ENCODE measurements around the gene PLPP2. TPM values are rescaled to one million over a fixed set of nuclear protein-coding genes. Genes with fewer than 3 reads are reported as not detected.
A peak's percentile ranks its signal among the peaks of the same experiment; 100 is the strongest.

The PLPP2 gene
- total RNA-seq, 1 experiment from 2014 or later: 143 TPM

GRCh38 chr19:277131-277530, 14.1 kb downstream of the PLPP2 start:
- Histone ChIP-seq H3K9me2 (ENCODE audit: insufficient read depth) (no peaks in the 10 kb centered on the region), H3K36me3 (ENCODE audit: low read depth) (no peaks in the 10 kb centered on the region), H3K4me1 (replicated peaks; ENCODE audit: insufficient read depth) (no peaks in the 10 kb centered on the region), H3K4me2 (no peak overlapping the region), H3K27me3 (ENCODE audit: insufficient read depth, low read depth) (no peaks in the 10 kb centered on the region), H3K79me2 (ENCODE audit: low read depth) (no peaks in the 10 kb centered on the region), H3F3A (ENCODE audit: insufficient read depth, low read depth) (no peaks in the 10 kb centered on the region), H3K27ac (no peak overlapping the region), H3K9me3 (ENCODE audit: insufficient read depth, low read depth) (no peaks in the 10 kb centered on the region), H4K20me1 (ENCODE audit: insufficient read depth) (peaks cover 5% of the 10 kb centered on the region; the same call in 1 of the 2 replicates), H3K4me3 (no peak overlapping the region), H2AFZ (no peak overlapping the region)
- ChIA-PET CTCF (interaction anchor here (0.6 kb wide), 1 partner anchor 21 kb away, joined by 8 read pairs; no protein-coding TSS in a partner anchor), POLR2A (ENCODE audit: unreplicated experiment) (no interaction called here)
- TSS peak; percentile 3 for BruUV-seq (replicated peaks)
- no peak for DNase-seq
- no peak for TF ChIP-seq CTCF (conservative IDR thresholded peaks at IDR 0.05)
- TF ChIP-seq EZH2 (IDR thresholded peaks at IDR 0.05; ENCODE audit: low read depth): no peak
- intact Hi-C loops (cut with micrococcal nuclease; ENCODE audit: unreplicated experiment): no loop called here

- Histone ChIP-seq H3K79me2 (ENCODE audit: low read depth) (no peaks in the 10 kb centered on the region), H3K9me2 (ENCODE audit: insufficient read depth) (no peaks in the 10 kb centered on the region), H3K4me2 (no peak overlapping the region), H3K27me3 (ENCODE audit: insufficient read depth, low read depth) (no peaks in the 10 kb centered on the region), H3K27ac (no peak overlapping the region), H3K4me3 (no peak overlapping the region), H3K36me3 (ENCODE audit: low read depth) (no peaks in the 10 kb centered on the region), H3F3A (ENCODE audit: insufficient read depth, low read depth) (no peaks in the 10 kb centered on the region), H3K4me1 (replicated peaks; ENCODE audit: insufficient read depth) (no peaks in the 10 kb centered on the region), H2AFZ (no peak overlapping the region), H4K20me1 (ENCODE audit: insufficient read depth) (peaks cover 5% of the 10 kb centered on the region; the same call in 1 of the 2 replicates), H3K9me3 (ENCODE audit: insufficient read depth, low read depth) (no peaks in the 10 kb centered on the region)
- intact Hi-C loops (cut with micrococcal nuclease; ENCODE audit: unreplicated experiment): no loop called here
- BruUV-seq (replicated peaks): no TSS peak
- CTCF ChIA-PET: no interaction called here
- POLR2A ChIA-PET (ENCODE audit: unreplicated experiment): no interaction called here
- DNase-seq: no peak
- TF ChIP-seq CTCF (conservative IDR thresholded peaks at IDR 0.05) (no peak), EZH2 (IDR thresholded peaks at IDR 0.05; ENCODE audit: low read depth) (no peak)
These were observed 15.1 kb downstream of the PLPP2 start for GRCh38 chr19:275958-276646.

- no peaks in the 10 kb centered on the region for H3F3A ChIP-seq (ENCODE audit: insufficient read depth, low read depth)
- H3K36me3 ChIP-seq (ENCODE audit: low read depth): no peaks in the 10 kb centered on the region
- H3K27me3 ChIP-seq (ENCODE audit: insufficient read depth, low read depth): no peaks in the 10 kb centered on the region
- intact Hi-C loops (cut with micrococcal nuclease; ENCODE audit: unreplicated experiment): no loop called here
- CTCF ChIA-PET: no interaction called here
- POLR2A ChIA-PET (ENCODE audit: unreplicated experiment): no interaction called here
- H3K4me3 ChIP-seq: no peak overlapping the region
- TF ChIP-seq CTCF (conservative IDR thresholded peaks at IDR 0.05) (no peak), EZH2 (IDR thresholded peaks at IDR 0.05; ENCODE audit: low read depth) (no peak)
- no peaks in the 10 kb centered on the region for H3K79me2 ChIP-seq (ENCODE audit: low read depth)
- DNase-seq: no peak
- H3K27ac ChIP-seq: no peak overlapping the region
- H3K9me3 ChIP-seq (ENCODE audit: insufficient read depth, low read depth): no peaks in the 10 kb centered on the region
- H3K4me2 ChIP-seq: no peak overlapping the region
- no peaks in the 10 kb centered on the region for H4K20me1 ChIP-seq (ENCODE audit: insufficient read depth)
- H3K9me2 ChIP-seq (ENCODE audit: insufficient read depth): no peaks in the 10 kb centered on the region
- H2AFZ ChIP-seq: no peak overlapping the region
- H3K4me1 ChIP-seq (replicated peaks; ENCODE audit: insufficient read depth): no peaks in the 10 kb centered on the region
- BruUV-seq (replicated peaks): no TSS peak
These were observed 16.2 kb downstream of the PLPP2 start for GRCh38 chr19:275000-275399.

Measured in PC-9 (cell line).